C4-2B (cell line): ENCODE measurements around the gene STXBP1.

ENCODE experiments used
- CTCF ChIP-seq: fragments of 450-650 bp; conservative IDR thresholded peaks from 2 replicates; pipeline ENCODE4 v1.5.1; 2017; ENCODE audit warnings: mild to moderate bottlenecking
- ZFX ChIP-seq: fragments of 450-650 bp; IDR thresholded peaks from 2 replicates; pipeline ENCODE4 v1.6.1; 2017

DNA sequence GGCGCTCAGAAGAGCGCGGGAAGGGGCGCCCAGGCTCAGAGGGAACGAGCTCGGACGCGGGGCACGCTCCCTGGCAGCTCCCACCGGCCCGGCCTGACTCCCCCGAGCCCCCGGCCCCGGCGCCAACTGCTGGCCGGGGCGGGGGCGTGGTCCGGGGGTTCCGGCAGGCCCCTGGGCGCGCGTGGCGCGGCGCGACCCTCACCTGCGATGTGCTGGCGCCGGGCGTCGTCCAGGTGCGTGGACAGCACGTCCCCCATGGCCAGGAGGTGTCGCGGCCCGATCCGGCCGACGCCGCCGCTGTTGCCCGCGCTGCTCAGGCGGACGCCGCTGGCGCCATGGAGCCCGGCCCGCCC is 43.5 kb upstream of the STXBP1 start:
- TF ChIP-seq CTCF (no peak), ZFX (no peak)
